ENCODE results near the gene CD6. TPM values are rescaled to one million over a fixed set of nuclear protein-coding genes. Genes with fewer than 3 reads are reported as not detected.

The CD6 gene
- total and polyA plus RNA-seq, 2 of the 8 experiments (the other 6 are each of a cell fraction or from before 2014, with no cell fraction given) = 0.03 TPM; not detected in 1

DNA sequence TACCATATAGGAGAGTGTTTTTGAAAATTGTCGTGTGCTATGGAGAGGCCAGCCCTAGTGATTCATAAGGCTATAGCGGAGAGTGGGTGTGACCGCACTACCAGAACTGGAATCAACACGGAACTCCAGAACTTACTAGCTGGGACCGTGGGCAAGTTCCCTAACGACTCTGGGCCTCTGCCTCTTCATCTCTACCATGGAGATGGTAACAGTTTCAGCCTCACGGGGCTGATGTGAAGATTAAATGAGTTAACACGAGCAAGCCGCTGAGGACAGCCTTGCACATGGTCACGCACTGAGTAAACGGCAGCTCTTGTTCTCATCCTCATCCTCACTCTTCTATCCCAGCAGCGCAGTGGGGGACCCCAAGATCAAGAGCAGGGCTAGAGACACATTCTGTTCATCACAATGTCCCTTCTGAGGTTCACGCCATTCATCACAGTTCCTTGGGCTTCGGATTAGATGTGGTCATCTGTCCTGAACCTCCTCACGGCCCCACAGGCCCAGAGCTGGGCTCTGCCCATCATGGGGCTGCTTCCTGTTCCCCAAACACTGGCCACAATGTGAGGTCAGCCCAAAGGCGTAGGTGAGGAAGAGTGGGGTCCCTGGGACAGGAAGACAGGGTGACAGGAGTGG is 83.6 kb downstream of the CD6 start (continued):
- TF ChIP-seq BCL11A (IDR thresholded peaks at IDR 0.05; ENCODE audit: low read depth in 2 of 2, low read length in 2 of 2) (no peak), MAFK (IDR thresholded peaks at IDR 0.05; ENCODE audit: low read depth, low read length) (no peak), HDAC6 (IDR thresholded peaks at IDR 0.05; ENCODE audit: low read depth, low read length) (no peak), EP300 (IDR thresholded peaks at IDR 0.05; ENCODE audit: borderline replicate concordance in 1 of 2, low read depth in 2 of 2, low read length in 2 of 2) (no peak)

Measured in H1 (cell line).